Activated naive CD8-positive, alpha-beta T cell treated with anti-CD3 and anti-CD28 coated beads for 36 hours (primary cell): Measurements from ENCODE around the gene SLC6A19. TPM values are rescaled to one million over a fixed set of nuclear protein-coding genes. Genes with fewer than 3 reads are reported as not detected.
A peak's percentile ranks its signal among the peaks of the same experiment; 100 is the strongest.

Experiments used
- DNase-seq: peaks from one replicate; pipeline ENCODE4 v3.0.0; 2021
- H3K27ac Mint-ChIP-seq: one replicate; pipeline ENCODE4 v1.8.0; 2022; ENCODE audit warnings: mild to moderate bottlenecking, moderate library complexity, mixed read lengths
- H3K27me3 Mint-ChIP-seq: one replicate; pipeline ENCODE4 v1.8.0; 2022; ENCODE audit warnings: mild to moderate bottlenecking, mixed read lengths
- H3K36me3 Mint-ChIP-seq: one replicate; pipeline ENCODE4 v1.8.0; 2021; ENCODE audit warnings: mild to moderate bottlenecking, mixed read lengths
- H3K4me1 Mint-ChIP-seq: one replicate; pipeline ENCODE4 v1.8.0; 2021; ENCODE audit warnings: mixed read lengths
- H3K4me3 Mint-ChIP-seq: one replicate; pipeline ENCODE4 v1.8.0; 2022; ENCODE audit warnings: mild to moderate bottlenecking, moderate library complexity, mixed read lengths
- H3K9me3 Mint-ChIP-seq: one replicate; pipeline ENCODE4 v1.8.0; 2022; ENCODE audit warnings: mixed read lengths
- total RNA-seq, 2 experiments: library from RNA; stranded (reverse); gene quantifications; one replicate each; pipeline ENCODE4 v1.2.3, GENCODE V29; 2021

SLC6A19 gene
- total RNA-seq, 2 experiments from 2014 or later = not detected

GRCh38 chr5:1172670-1173404, 28.6 kb upstream of the SLC6A19 start:
- Mint-ChIP-seq H3K36me3 (no peaks in the 10 kb centered on the region), H3K27ac (peak overlapping the region; percentile 78), H3K9me3 (no peaks in the 10 kb centered on the region), H3K4me1 (peaks cover 11% of the 10 kb centered on the region), H3K4me3 (peak overlapping the region; percentile 77), H3K27me3 (no peaks in the 10 kb centered on the region)
- peak; percentile 50 for DNase-seq

- no peaks in the 10 kb centered on the region for H3K27me3 Mint-ChIP-seq
- H3K4me1 Mint-ChIP-seq = peaks cover 6% of the 10 kb centered on the region
- no peak for DNase-seq
- H3K36me3 Mint-ChIP-seq = no peaks in the 10 kb centered on the region
- H3K27ac Mint-ChIP-seq = no peak overlapping the region
- H3K4me3 Mint-ChIP-seq = no peak overlapping the region
- no peaks in the 10 kb centered on the region for H3K9me3 Mint-ChIP-seq
These were observed 27.8 kb upstream of the SLC6A19 start for GRCh38 chr5:1173485-1174070.

- no peaks in the 10 kb centered on the region for H3K9me3 Mint-ChIP-seq
- H3K4me1 Mint-ChIP-seq = peaks cover 6% of the 10 kb centered on the region
- DNase-seq = peak; percentile 41
- H3K27me3 Mint-ChIP-seq = no peaks in the 10 kb centered on the region
- no peaks in the 10 kb centered on the region for H3K36me3 Mint-ChIP-seq
- H3K27ac Mint-ChIP-seq = no peak overlapping the region
- H3K4me3 Mint-ChIP-seq = no peak overlapping the region
These were observed 27.1 kb upstream of the SLC6A19 start for GRCh38 chr5:1174122-1174936.

GRCh38 chr5:1175015-1175414, 26.4 kb upstream of the SLC6A19 start:
- DNase-seq = no peak
- no peaks in the 10 kb centered on the region for H3K9me3 Mint-ChIP-seq
- H3K36me3 Mint-ChIP-seq = no peaks in the 10 kb centered on the region
- H3K4me3 Mint-ChIP-seq = no peak overlapping the region
- no peaks in the 10 kb centered on the region for H3K27me3 Mint-ChIP-seq
- peaks cover 6% of the 10 kb centered on the region for H3K4me1 Mint-ChIP-seq
- no peak overlapping the region for H3K27ac Mint-ChIP-seq

- Mint-ChIP-seq H3K4me1 (peaks cover 6% of the 10 kb centered on the region), H3K4me3 (no peak overlapping the region), H3K36me3 (no peaks in the 10 kb centered on the region), H3K27ac (no peak overlapping the region), H3K27me3 (no peaks in the 10 kb centered on the region), H3K9me3 (no peaks in the 10 kb centered on the region)
- DNase-seq = no peak
These were observed 25.5 kb upstream of the SLC6A19 start for GRCh38 chr5:1175801-1176472.

- no peak overlapping the region for H3K4me3 Mint-ChIP-seq
- H3K36me3 Mint-ChIP-seq = no peaks in the 10 kb centered on the region
- no peaks in the 10 kb centered on the region for H3K27me3 Mint-ChIP-seq
- DNase-seq = no peak
- H3K27ac Mint-ChIP-seq = no peak overlapping the region
- no peaks in the 10 kb centered on the region for H3K9me3 Mint-ChIP-seq
- H3K4me1 Mint-ChIP-seq = peaks cover 6% of the 10 kb centered on the region
These were observed 24.7 kb upstream of the SLC6A19 start for GRCh38 chr5:1176473-1177391.

GRCh38 chr5:1177826-1178528, 23.4 kb upstream of the SLC6A19 start:
- DNase-seq = no peak
- Mint-ChIP-seq H3K4me1 (peaks cover 3% of the 10 kb centered on the region), H3K36me3 (no peaks in the 10 kb centered on the region), H3K27ac (no peak overlapping the region), H3K9me3 (no peaks in the 10 kb centered on the region), H3K4me3 (no peak overlapping the region), H3K27me3 (no peaks in the 10 kb centered on the region)

- DNase-seq = no peak
- no peaks in the 10 kb centered on the region for H3K9me3 Mint-ChIP-seq
- H3K27me3 Mint-ChIP-seq = no peaks in the 10 kb centered on the region
- no peaks in the 10 kb centered on the region for H3K4me1 Mint-ChIP-seq
- no peak overlapping the region for H3K27ac Mint-ChIP-seq
- H3K36me3 Mint-ChIP-seq = no peaks in the 10 kb centered on the region
- H3K4me3 Mint-ChIP-seq = no peak overlapping the region
These were observed 22.6 kb upstream of the SLC6A19 start for GRCh38 chr5:1178529-1179382.

- H3K9me3 Mint-ChIP-seq = no peaks in the 10 kb centered on the region
These were observed 22.0 kb upstream of the SLC6A19 start for GRCh38 chr5:1179383-1179715.

GRCh38 chr5:1180096-1180495, 21.3 kb upstream of the SLC6A19 start:
- H3K4me3 Mint-ChIP-seq = no peak overlapping the region
- no peaks in the 10 kb centered on the region for H3K27me3 Mint-ChIP-seq
- no peak overlapping the region for H3K27ac Mint-ChIP-seq
- no peaks in the 10 kb centered on the region for H3K36me3 Mint-ChIP-seq
- H3K9me3 Mint-ChIP-seq = no peaks in the 10 kb centered on the region
- no peaks in the 10 kb centered on the region for H3K4me1 Mint-ChIP-seq
- DNase-seq = no peak

More at GRCh38 chr5:1179383-1179715, 22.0 kb upstream of the SLC6A19 start:
- H3K27ac Mint-ChIP-seq = no peak overlapping the region
- H3K4me1 Mint-ChIP-seq = no peaks in the 10 kb centered on the region
- no peaks in the 10 kb centered on the region for H3K36me3 Mint-ChIP-seq
- no peak for DNase-seq
- no peak overlapping the region for H3K4me3 Mint-ChIP-seq
- H3K27me3 Mint-ChIP-seq = no peaks in the 10 kb centered on the region

- Mint-ChIP-seq H3K27ac (no peak overlapping the region), H3K4me3 (no peak overlapping the region), H3K9me3 (no peaks in the 10 kb centered on the region), H3K36me3 (no peaks in the 10 kb centered on the region), H3K27me3 (no peaks in the 10 kb centered on the region), H3K4me1 (no peaks in the 10 kb centered on the region)
- no peak for DNase-seq
These were observed 20.5 kb upstream of the SLC6A19 start for GRCh38 chr5:1180841-1181271.

GRCh38 chr5:1181451-1182359, 19.7 kb upstream of the SLC6A19 start:
- no peak for DNase-seq
- no peak overlapping the region for H3K27ac Mint-ChIP-seq
- no peaks in the 10 kb centered on the region for H3K27me3 Mint-ChIP-seq
- H3K4me1 Mint-ChIP-seq = no peaks in the 10 kb centered on the region
- no peaks in the 10 kb centered on the region for H3K36me3 Mint-ChIP-seq
- H3K9me3 Mint-ChIP-seq = no peaks in the 10 kb centered on the region
- H3K4me3 Mint-ChIP-seq = no peak overlapping the region
